Endothelial cell of umbilical vein (primary cell): ENCODE measurements around the gene ZBBX. TPM values are rescaled to one million over a fixed set of nuclear protein-coding genes. Genes with fewer than 3 reads are reported as not detected.

Source experiments
- BruUV-seq: library from RNA; stranded (reverse); fragments of 400-500 nt; replicated peaks from 2 replicates; lab custom pipeline; 2021; lab: Mats Ljungman, UMichigan
- CTCF ChIA-PET: fragments of 300-600, 350-600 bp; sonication (Branson Sonifier 250); formaldehyde crosslinking; loops from one replicate; lab custom pipeline; 2021; ENCODE audit warnings: antibody characterized with exemption, inconsistent platforms; lab: Charles Lee
- POLR2A ChIA-PET: fragments of 300-600, 350-600 bp; sonication (Branson Sonifier 250); formaldehyde crosslinking; loops from one replicate; lab custom pipeline; 2021; ENCODE audit warnings: antibody characterized with exemption, inconsistent platforms; lab: Charles Lee
- DNase-seq: peaks from one replicate; pipeline ENCODE4 v3.0.0-alpha.2; 2011; ENCODE audit warnings: low read depth, low spot score
- FAIRE-seq: peaks from 2 replicates; lab custom pipeline; 2011; peaks lifted over from hg19 to GRCh38; lab: Jason Lieb, UNC
- H2AFZ ChIP-seq: 2 replicates; pipeline ENCODE4 v1.6.0; 2012; ENCODE audit warnings: low read depth, low read length, control low read depth, inconsistent platforms
- H3K27ac ChIP-seq: 2 replicates; pipeline ENCODE4 v1.5.1; 2011; ENCODE audit warnings: low read depth, mild to moderate bottlenecking, control low read depth, low read length, moderate library complexity; ENCODE audit not compliant: insufficient read depth
- H3K27me3 ChIP-seq, 2 experiments: 2 replicates each; pipeline versions ENCODE4 v1.6.0 to v1.6.1; 2011; ENCODE audit warnings: low read length in 2 of 2, mixed read lengths in 1 of 2; ENCODE audit not compliant: control insufficient read depth in 2 of 2, insufficient read depth in 2 of 2
- H3K36me3 ChIP-seq, 2 experiments: 2 replicates in 1 of 2; 3 replicates in 1 of 2; pipeline ENCODE4 v1.5.1; 2011; ENCODE audit warnings: low read length in 2 of 2, mild to moderate bottlenecking in 1 of 2, moderate library complexity in 1 of 2; ENCODE audit not compliant: control insufficient read depth in 2 of 2, insufficient read depth in 2 of 2; ENCODE audit errors: extremely low read depth in 1 of 2
- H3K4me1 ChIP-seq: 3 replicates; pipeline ENCODE4 v1.5.1; 2011; ENCODE audit warnings: mild to moderate bottlenecking, low read length; ENCODE audit not compliant: control insufficient read depth, insufficient read depth; ENCODE audit errors: extremely low read depth
- H3K4me2 ChIP-seq: 2 replicates; pipeline ENCODE4 v1.6.1; 2011; ENCODE audit warnings: low read length, control low read depth, mixed read lengths; ENCODE audit not compliant: insufficient read depth
- H3K4me3 ChIP-seq, 3 experiments: fragments of 200-600 bp in 1 of 3; sonication (generic), shearing (Covaris generic) in 1 of 3; replicated peaks in 1 of 3; 2 replicates each; pipeline ENCODE4 v1.5.1; 2011 to 2016; ENCODE audit warnings: control low read depth in 3 of 3, low read length in 3 of 3, mild to moderate bottlenecking in 2 of 3, inconsistent platforms in 1 of 3, low read depth in 1 of 3, moderate library complexity in 1 of 3; ENCODE audit not compliant: insufficient read depth in 1 of 3
- H3K79me2 ChIP-seq: 2 replicates; pipeline ENCODE4 v1.6.0; 2012; ENCODE audit warnings: low read length, inconsistent platforms; ENCODE audit not compliant: control insufficient read depth, insufficient read depth
- H3K9ac ChIP-seq: replicated peaks from 2 replicates; pipeline ENCODE3; 2011; ENCODE audit warnings: low read length, control low read depth; ENCODE audit not compliant: insufficient read depth; ENCODE audit errors: extremely low read depth
- H3K9me1 ChIP-seq: replicated peaks from 3 replicates; pipeline ENCODE4 v1.6.0; 2011; ENCODE audit warnings: mild to moderate bottlenecking, low read length; ENCODE audit not compliant: control insufficient read depth, insufficient read depth; ENCODE audit errors: extremely low read depth
- H3K9me3 ChIP-seq: replicated peaks from 2 replicates; pipeline ENCODE4 v1.5.1; 2012; ENCODE audit warnings: low read length, inconsistent platforms; ENCODE audit not compliant: control insufficient read depth, insufficient read depth
- H4K20me1 ChIP-seq: replicated peaks from 2 replicates; pipeline ENCODE3; 2011; ENCODE audit warnings: mild to moderate bottlenecking, low read length; ENCODE audit not compliant: control insufficient read depth, insufficient read depth; ENCODE audit errors: extremely low read depth
- CTCF ChIP-seq, 2 donors: IDR thresholded peaks; 1 replicate in 1 of 2; 2 replicates in 1 of 2; pipeline ENCODE4 v1.5.1; 2011; ENCODE audit warnings: low read length in 2 of 2, mild to moderate bottlenecking in 2 of 2, moderate library complexity in 2 of 2, control low read depth in 1 of 2, inconsistent platforms in 1 of 2, low read depth in 1 of 2; ENCODE audit not compliant: insufficient read depth in 1 of 2; ENCODE audit errors: extremely low read depth in 1 of 2
- EZH2 ChIP-seq: IDR thresholded peaks from 2 replicates; pipeline ENCODE4 v1.6.1; 2012; ENCODE audit warnings: borderline replicate concordance, low read depth, mild to moderate bottlenecking, moderate library complexity, low read length, inconsistent platforms; ENCODE audit not compliant: severe bottlenecking
- FOS ChIP-seq: IDR thresholded peaks from 2 replicates; pipeline ENCODE4 v1.6.1; 2011; ENCODE audit warnings: mild to moderate bottlenecking, low read length, moderate library complexity, borderline replicate concordance; ENCODE audit not compliant: insufficient read depth
- GATA2 ChIP-seq: IDR thresholded peaks from 2 replicates; pipeline ENCODE4 v1.7.0; 2011; ENCODE audit warnings: low read depth, mild to moderate bottlenecking, moderate library complexity, mixed read lengths, low read length; ENCODE audit not compliant: insufficient read length, insufficient read depth
- JUN ChIP-seq: IDR thresholded peaks from 2 replicates; pipeline ENCODE4 v1.6.1; 2011; ENCODE audit warnings: borderline replicate concordance, low read depth; ENCODE audit not compliant: insufficient read length, insufficient read depth
- MAX ChIP-seq: IDR thresholded peaks from 2 replicates; pipeline ENCODE4 v1.6.1; 2011; ENCODE audit not compliant: insufficient read depth, insufficient read length
- MYC ChIP-seq: IDR thresholded peaks from one replicate; pipeline ENCODE4 v1.6.1; 2011; ENCODE audit warnings: mild to moderate bottlenecking, low read depth, low read length
- POLR2A ChIP-seq: IDR thresholded peaks from 2 replicates; pipeline ENCODE4 v1.6.1; 2012; ENCODE audit warnings: low read depth, mild to moderate bottlenecking, control low read depth, low read length
- POLR2AphosphoS5 ChIP-seq: IDR thresholded peaks from 2 replicates; pipeline ENCODE4 v1.6.1; 2012; ENCODE audit warnings: low read depth, mild to moderate bottlenecking, control low read depth, low read length, moderate library complexity; ENCODE audit not compliant: insufficient read depth
- dilution Hi-C: fragments of 300-500 bp; cut with MboI; formaldehyde crosslinking; loops from one replicate; pipeline ENCODE4 v1.15.0; 2019; ENCODE audit warnings: low sequenced_read_pairs; ENCODE audit not compliant: extremely low pct_ligation_motif_present
- intact Hi-C: fragments of 100-400 bp; cut with micrococcal nuclease; formaldehyde crosslinking; loops from one replicate; pipeline ENCODE4 v1.10.0; 2022
- polyA plus RNA-seq, 4 experiments: library from polyadenylated mRNA; depleted of rRNA in 3 of 4; stranded (reverse) in 3 of 4; unstranded in 1 of 4; fragments of >200 nt; gene quantifications; 2 replicates each; pipeline versions ENCODE4 v1.2.1 to v1.2.3, GENCODE V29; 2011 to 2012; ENCODE audit warnings: missing spikeins in 1 of 4
- total RNA-seq: library from RNA; stranded (reverse); gene quantifications from 2 replicates; pipeline ENCODE4 v1.2.3, GENCODE V29; 2021

ZBBX gene
- total and polyA plus RNA-seq, 2 donors (not counting 3 experiments of a cell fraction or from before 2014, with no cell fraction given): not detected

GRCh38 chr3:167330993-167331785 lies 48.9 kb downstream of the ZBBX start:
- ChIA-PET CTCF (no interaction called here), POLR2A (no interaction called here)
- no peak for FAIRE-seq

More at GRCh38 chr3:167330993-167331785, 48.9 kb downstream of the ZBBX start:
- H2AFZ ChIP-seq: no peak overlapping the region
- H3K9ac ChIP-seq: no peak overlapping the region
- no peaks in the 10 kb centered on the region for H3K9me1 ChIP-seq
- no peak for DNase-seq
- no peaks in the 10 kb centered on the region for H3K4me1 ChIP-seq
- dilution Hi-C loops (no loop called here), intact Hi-C loops (no loop called here)
- H3K4me3 ChIP-seq: no peak overlapping the region
- no peaks in the 10 kb centered on the region for H3K27me3 ChIP-seq
- no peaks in the 10 kb centered on the region for H3K36me3 ChIP-seq
- BruUV-seq: no TSS peak
- no peak overlapping the region for H3K4me2 ChIP-seq
- H3K27ac ChIP-seq: no peak overlapping the region
- H4K20me1 ChIP-seq: no peaks in the 10 kb centered on the region
- TF ChIP-seq JUN: no peak
- no peak for TF ChIP-seq FOS
- TF ChIP-seq EZH2: no peak
- no peak for TF ChIP-seq GATA2
- TF ChIP-seq POLR2A: no peak
- TF ChIP-seq MAX: no peak
- no peak for TF ChIP-seq MYC
- no peak for TF ChIP-seq POLR2AphosphoS5
- TF ChIP-seq CTCF (IDR thresholded peaks at IDR 0.05; ENCODE audit: extremely low read depth in 1 of 2, insufficient read depth in 1 of 2, low read depth in 1 of 2, low read length in 2 of 2): no peak
- H3K79me2 ChIP-seq: no peaks in the 10 kb centered on the region
- no peaks in the 10 kb centered on the region for H3K9me3 ChIP-seq
